Cardiac muscle cell (in vitro differentiated cells and primary cell): ENCODE data around the gene DAD1. TPM values are rescaled to one million over a fixed set of nuclear protein-coding genes. Genes with fewer than 3 reads are reported as not detected.

Source experiments
- DNase-seq, 2 donors: peaks; one replicate each; pipeline versions ENCODE4 v3.0.0 to v3.0.0-alpha.2; 2010 to 2017; ENCODE audit warnings: low read depth in 1 of 2, low spot score in 1 of 2
- H3K27ac ChIP-seq: fragments of 200-600 bp; sonication (generic); 2 replicates; pipeline ENCODE4 v1.5.1; 2016
- H3K27me3 ChIP-seq: fragments of 200-600 bp; sonication (generic); 2 replicates; pipeline ENCODE4 v1.6.0; 2016; ENCODE audit warnings: control low read depth
- H3K36me3 ChIP-seq: fragments of 200-600 bp; sonication (generic); 2 replicates; pipeline ENCODE4 v1.5.1; 2016; ENCODE audit warnings: control low read depth
- H3K4me1 ChIP-seq: fragments of 200-600 bp; sonication (generic); 2 replicates; pipeline ENCODE4 v1.8.1; 2017; ENCODE audit warnings: low read depth, mild to moderate bottlenecking, mixed run types
- H3K4me3 ChIP-seq: fragments of 200-600 bp; sonication (generic); 2 replicates; pipeline ENCODE4 v1.5.1; 2016; ENCODE audit warnings: mild to moderate bottlenecking
- H3K9me3 ChIP-seq: fragments of 200-600 bp; sonication (generic); 2 replicates; pipeline ENCODE4 v1.5.1; 2017; ENCODE audit warnings: low read depth, mild to moderate bottlenecking, control low read depth
- CTCF ChIP-seq: IDR thresholded peaks from 2 replicates; pipeline ENCODE4 v1.5.1; 2012; ENCODE audit warnings: low read depth, mild to moderate bottlenecking, low read length
- polyA plus RNA-seq: library from polyadenylated mRNA; unstranded; fragments of >200 nt; fragmentation: Nextera tagmentation; extraction: Ambion mirVana; gene quantifications from 2 replicates; pipeline ENCODE4 v1.2.1, GENCODE V29; 2016
- total RNA-seq: library from RNA; depleted of rRNA; stranded (reverse); fragments of >200 nt; gene quantifications from 2 replicates; pipeline ENCODE4 v1.2.3, GENCODE V29; 2016

DAD1 gene
- total and polyA plus RNA-seq, 2 experiments from 2014 or later = 103 to 444 TPM

- DNase-seq = no peak
- H3K4me1 ChIP-seq = peaks cover 4% of the 10 kb centered on the region
- H3K9me3 ChIP-seq = no peaks in the 10 kb centered on the region
- H3K4me3 ChIP-seq = no peak overlapping the region
- no peaks in the 10 kb centered on the region for H3K27me3 ChIP-seq
- no peak for TF ChIP-seq CTCF
- H3K27ac ChIP-seq = peak overlapping the region; percentile 54
- H3K36me3 ChIP-seq = no peaks in the 10 kb centered on the region
These were observed 8.4 kb downstream of the DAD1 start for GRCh38 chr14:22580625-22581024.

DNA sequence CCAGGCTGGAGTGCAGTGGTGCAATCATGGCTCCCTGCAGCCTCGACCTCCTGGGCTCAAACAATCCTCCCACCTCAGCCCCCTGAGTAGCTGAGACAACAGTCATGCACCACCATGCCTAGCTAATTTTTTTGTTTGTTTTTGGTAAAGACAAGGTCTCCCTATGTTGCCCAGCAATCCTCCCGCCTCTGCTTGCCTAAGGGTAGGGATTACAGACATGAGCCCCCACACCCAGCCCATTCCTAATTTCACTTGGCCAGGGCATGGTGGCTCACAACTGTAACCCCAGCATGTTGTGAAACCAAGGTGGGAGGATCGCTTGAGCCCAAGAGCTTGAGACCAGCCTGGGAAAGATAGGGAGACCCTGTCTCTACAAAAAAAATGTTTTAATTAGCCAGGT lies 9.1 kb downstream of the DAD1 start:
- Histone ChIP-seq H3K4me1 (peaks cover 4% of the 10 kb centered on the region), H3K4me3 (no peak overlapping the region), H3K27me3 (no peaks in the 10 kb centered on the region), H3K36me3 (peaks cover 1% of the 10 kb centered on the region), H3K9me3 (no peaks in the 10 kb centered on the region), H3K27ac (no peak overlapping the region)
- no peak for TF ChIP-seq CTCF
- DNase-seq = no peak

DNA sequence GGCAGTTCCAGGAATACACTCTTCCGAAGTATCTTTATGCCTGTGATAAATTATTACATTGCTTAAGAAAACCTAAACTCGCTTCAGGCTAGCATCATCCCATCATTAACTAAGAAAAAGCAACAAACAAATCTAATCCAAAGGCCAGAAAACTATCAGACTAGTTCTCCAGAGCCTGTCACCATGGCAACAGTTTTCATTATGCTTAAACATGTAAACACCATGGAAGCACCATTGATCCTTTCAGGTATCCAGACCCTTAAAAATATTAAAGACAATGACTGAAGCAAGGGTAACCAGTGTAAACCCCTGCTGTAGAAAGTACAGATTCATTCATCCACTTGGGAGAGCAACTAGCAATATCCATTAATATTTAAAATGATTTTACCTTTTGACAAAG lies 9.8 kb downstream of the DAD1 start:
- TF ChIP-seq CTCF = no peak
- Histone ChIP-seq H3K9me3 (no peaks in the 10 kb centered on the region), H3K4me3 (no peak overlapping the region), H3K4me1 (peaks cover 4% of the 10 kb centered on the region), H3K36me3 (peaks cover 8% of the 10 kb centered on the region), H3K27me3 (no peaks in the 10 kb centered on the region), H3K27ac (no peak overlapping the region)
- no peak for DNase-seq

- Histone ChIP-seq H3K27me3 (no peaks in the 10 kb centered on the region), H3K9me3 (no peaks in the 10 kb centered on the region), H3K27ac (no peak overlapping the region), H3K4me1 (peaks cover 4% of the 10 kb centered on the region), H3K4me3 (no peak overlapping the region), H3K36me3 (peaks cover 13% of the 10 kb centered on the region)
- DNase-seq = no peak
- TF ChIP-seq CTCF = no peak
These were observed 11.6 kb downstream of the DAD1 start for GRCh38 chr14:22577334-22577908.

- Histone ChIP-seq H3K27ac (no peak overlapping the region), H3K36me3 (peaks cover 18% of the 10 kb centered on the region), H3K4me1 (no peaks in the 10 kb centered on the region), H3K27me3 (no peaks in the 10 kb centered on the region), H3K4me3 (no peak overlapping the region), H3K9me3 (no peaks in the 10 kb centered on the region)
- TF ChIP-seq CTCF = no peak
- no peak for DNase-seq
These were observed 15.2 kb downstream of the DAD1 start for GRCh38 chr14:22573804-22574203.
